Measurements from ENCODE around the gene OSBP2.
"Not testable (repeated sequence)": the region's sequence is repeated elsewhere in the genome, so short reads cannot be mapped to it uniquely, and the experiment has no call there.

GRCh38 chr22:30709980-30710379, 15.3 kb downstream of the OSBP2 start:
- TF ChIP-seq CTCF (IDR thresholded peaks at IDR 0.05); EP300 (IDR thresholded peaks at IDR 0.05; ENCODE audit: low read depth); POLR2AphosphoS5 (IDR thresholded peaks at IDR 0.05); POLR2A (IDR thresholded peaks at IDR 0.05): not testable (repeated sequence)
